RWPE2 (cell line): ENCODE measurements around the gene MACROD2.

ENCODE experiments used
- ATAC-seq: fragments of 200-7000 bp; cut with Tn5 transposase; 3 replicates; pipeline ENCODE4 v1.9.1; 2021; ENCODE audit warnings: low read depth
- DNase-seq: peaks from one replicate; pipeline ENCODE4 v3.0.0-alpha.2; 2020; ENCODE audit warnings: low spot score
- H3K27ac ChIP-seq: fragments of 450-650 bp; 2 replicates; pipeline ENCODE4 v1.5.1; 2017; ENCODE audit warnings: mild to moderate bottlenecking; ENCODE audit not compliant: poor library complexity, severe bottlenecking
- H3K27me3 ChIP-seq: fragments of 250-450 bp; sonication (Bioruptor Pico); 2 replicates; pipeline ENCODE4 v1.5.1; 2021; ENCODE audit warnings: mild to moderate bottlenecking, moderate library complexity; ENCODE audit not compliant: insufficient read depth, poor library complexity, severe bottlenecking
- H3K36me3 ChIP-seq: fragments of 250-450 bp; sonication (Bioruptor Pico); 2 replicates; pipeline ENCODE4 v1.5.1; 2020; ENCODE audit warnings: low read depth, mild to moderate bottlenecking, moderate library complexity
- H3K4me1 ChIP-seq: fragments of 250-450 bp; sonication (Bioruptor Pico); 2 replicates; pipeline ENCODE4 v1.5.1; 2021; ENCODE audit warnings: mild to moderate bottlenecking, moderate library complexity; ENCODE audit not compliant: insufficient read depth, poor library complexity, severe bottlenecking
- H3K4me3 ChIP-seq: fragments of 250-450 bp; sonication (Bioruptor Pico); 2 replicates; pipeline ENCODE4 v1.5.1; 2021; ENCODE audit warnings: mild to moderate bottlenecking, moderate library complexity; ENCODE audit not compliant: severe bottlenecking
- H3K9me3 ChIP-seq: fragments of 250-450 bp; sonication (Bioruptor Pico); 2 replicates; pipeline ENCODE4 v1.5.1; 2021; ENCODE audit warnings: mild to moderate bottlenecking, moderate library complexity; ENCODE audit not compliant: severe bottlenecking
- TF ChIP-seq, protein P1 (sequence below): fragments of 450-650 bp; IDR thresholded peaks from one replicate; pipeline ENCODE4 v1.5.1; 2017; ENCODE audit warnings: mild to moderate bottlenecking, moderate library complexity; ENCODE audit not compliant: poor library complexity, severe bottlenecking

MACROD2 gene

DNA sequence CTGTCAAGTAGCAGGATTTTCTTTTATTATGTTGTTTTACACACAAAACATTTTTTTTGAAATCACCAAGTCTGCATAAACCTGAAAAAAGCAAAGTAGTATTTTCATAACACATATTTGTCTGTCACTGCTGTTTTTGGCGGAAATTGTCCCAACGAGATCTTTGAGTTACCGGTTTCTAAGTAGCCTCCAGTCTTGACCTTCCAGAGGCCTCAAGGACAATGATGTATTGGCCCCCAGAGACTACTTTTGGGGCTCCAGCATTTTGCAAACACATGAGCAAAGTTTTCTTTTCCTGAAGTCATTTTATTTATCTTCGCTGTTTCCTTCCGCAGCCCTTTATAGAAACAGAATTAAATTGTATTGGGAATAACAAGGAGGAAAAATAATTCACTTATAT, 1715.3 kb downstream of the MACROD2 start:
- DNase-seq (no peak), ATAC-seq (no peak)
- no peak overlapping the region for H3K27ac ChIP-seq
- H3K9me3 ChIP-seq: no peaks in the 10 kb centered on the region
- TF ChIP-seq, protein P1, sequence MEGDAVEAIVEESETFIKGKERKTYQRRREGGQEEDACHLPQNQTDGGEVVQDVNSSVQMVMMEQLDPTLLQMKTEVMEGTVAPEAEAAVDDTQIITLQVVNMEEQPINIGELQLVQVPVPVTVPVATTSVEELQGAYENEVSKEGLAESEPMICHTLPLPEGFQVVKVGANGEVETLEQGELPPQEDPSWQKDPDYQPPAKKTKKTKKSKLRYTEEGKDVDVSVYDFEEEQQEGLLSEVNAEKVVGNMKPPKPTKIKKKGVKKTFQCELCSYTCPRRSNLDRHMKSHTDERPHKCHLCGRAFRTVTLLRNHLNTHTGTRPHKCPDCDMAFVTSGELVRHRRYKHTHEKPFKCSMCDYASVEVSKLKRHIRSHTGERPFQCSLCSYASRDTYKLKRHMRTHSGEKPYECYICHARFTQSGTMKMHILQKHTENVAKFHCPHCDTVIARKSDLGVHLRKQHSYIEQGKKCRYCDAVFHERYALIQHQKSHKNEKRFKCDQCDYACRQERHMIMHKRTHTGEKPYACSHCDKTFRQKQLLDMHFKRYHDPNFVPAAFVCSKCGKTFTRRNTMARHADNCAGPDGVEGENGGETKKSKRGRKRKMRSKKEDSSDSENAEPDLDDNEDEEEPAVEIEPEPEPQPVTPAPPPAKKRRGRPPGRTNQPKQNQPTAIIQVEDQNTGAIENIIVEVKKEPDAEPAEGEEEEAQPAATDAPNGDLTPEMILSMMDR: no peak
- no peaks in the 10 kb centered on the region for H3K27me3 ChIP-seq
- no peak overlapping the region for H3K4me3 ChIP-seq
- peaks cover 5% of the 10 kb centered on the region for H3K4me1 ChIP-seq
- no peaks in the 10 kb centered on the region for H3K36me3 ChIP-seq

GRCh38 chr20:15711177-15711576, 1715.9 kb downstream of the MACROD2 start:
- no peak overlapping the region for H3K27ac ChIP-seq
- no peak overlapping the region for H3K4me3 ChIP-seq
- TF ChIP-seq, protein P1: no peak
- H3K36me3 ChIP-seq: no peaks in the 10 kb centered on the region
- no peaks in the 10 kb centered on the region for H3K27me3 ChIP-seq
- H3K4me1 ChIP-seq: peaks cover 5% of the 10 kb centered on the region
- DNase-seq (no peak), ATAC-seq (no peak)
- no peaks in the 10 kb centered on the region for H3K9me3 ChIP-seq

GRCh38 chr20:15716256-15716655, 1720.9 kb downstream of the MACROD2 start:
- Histone ChIP-seq H3K4me1 (no peaks in the 10 kb centered on the region), H3K36me3 (no peaks in the 10 kb centered on the region)

DNA sequence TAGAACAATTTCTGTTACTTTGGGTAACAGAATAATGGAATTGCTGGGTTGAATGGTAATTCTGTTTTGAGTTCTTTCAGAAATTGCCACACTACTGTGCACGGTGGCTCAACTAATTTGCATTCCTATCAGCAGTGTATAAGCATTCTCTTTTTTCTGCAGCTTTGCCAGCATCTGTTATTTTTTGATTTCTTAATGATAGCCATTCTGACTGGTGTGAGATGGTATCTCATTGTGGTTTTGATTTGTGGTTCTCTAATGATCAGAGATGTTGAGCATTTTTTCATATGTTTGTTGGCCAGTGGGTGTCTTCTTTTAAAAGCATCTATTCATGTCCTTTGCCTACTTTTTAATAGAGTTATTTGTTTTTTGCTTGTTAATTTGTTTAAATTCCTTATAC, 1731.1 kb downstream of the MACROD2 start:
- Histone ChIP-seq H3K36me3 (no peaks in the 10 kb centered on the region), H3K4me3 (no peak overlapping the region), H3K9me3 (no peaks in the 10 kb centered on the region), H3K27me3 (no peaks in the 10 kb centered on the region), H3K27ac (no peak overlapping the region), H3K4me1 (no peaks in the 10 kb centered on the region)
- DNase-seq (no peak), ATAC-seq (no peak)
- TF ChIP-seq, protein P1: no peak

More at GRCh38 chr20:15716256-15716655, 1720.9 kb downstream of the MACROD2 start:
- ATAC-seq: no peak
- TF ChIP-seq, protein P1: no peak
- H3K27ac ChIP-seq: no peak overlapping the region
- no peak overlapping the region for H3K4me3 ChIP-seq
- no peaks in the 10 kb centered on the region for H3K27me3 ChIP-seq
- DNase-seq: no peak
- no peaks in the 10 kb centered on the region for H3K9me3 ChIP-seq

DNA sequence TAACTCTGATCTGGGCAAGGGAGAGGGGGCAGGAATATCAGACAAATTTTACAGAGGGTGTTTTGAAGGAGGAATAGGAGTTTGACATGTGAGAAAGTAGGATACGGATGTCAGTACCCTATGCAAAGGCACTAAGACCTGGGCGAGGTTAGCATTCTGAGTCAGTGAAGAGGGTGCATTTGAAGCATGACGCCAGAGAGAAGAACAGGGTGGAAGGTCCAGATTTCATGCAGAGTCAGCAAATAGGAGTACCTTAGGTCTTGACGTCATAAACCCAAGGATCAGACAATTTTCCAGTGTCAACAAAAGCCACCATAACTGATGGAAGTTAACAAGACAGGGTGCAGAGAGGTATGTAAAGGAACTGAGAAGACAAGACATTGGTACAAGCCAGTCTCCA, 1738.7 kb downstream of the MACROD2 start:
- ATAC-seq (no peak), DNase-seq (no peak)
- Histone ChIP-seq H3K9me3 (peaks cover 2% of the 10 kb centered on the region), H3K4me1 (no peaks in the 10 kb centered on the region), H3K27ac (no peak overlapping the region), H3K36me3 (no peaks in the 10 kb centered on the region), H3K27me3 (no peaks in the 10 kb centered on the region), H3K4me3 (no peak overlapping the region)
- TF ChIP-seq, protein P1: no peak
